GM21529 (cell line): ENCODE data around the gene PLTP.
"Not testable (repeated sequence)": the region's sequence is repeated elsewhere in the genome, so short reads cannot be mapped to it uniquely, and the experiment has no call there.

ENCODE experiments used
- ATAC-seq: cut with Tn5 transposase; IDR thresholded peaks from one replicate; pipeline ENCODE4 v1.9.1; 2021; ENCODE audit not compliant: unreplicated experiment

The PLTP gene

DNA sequence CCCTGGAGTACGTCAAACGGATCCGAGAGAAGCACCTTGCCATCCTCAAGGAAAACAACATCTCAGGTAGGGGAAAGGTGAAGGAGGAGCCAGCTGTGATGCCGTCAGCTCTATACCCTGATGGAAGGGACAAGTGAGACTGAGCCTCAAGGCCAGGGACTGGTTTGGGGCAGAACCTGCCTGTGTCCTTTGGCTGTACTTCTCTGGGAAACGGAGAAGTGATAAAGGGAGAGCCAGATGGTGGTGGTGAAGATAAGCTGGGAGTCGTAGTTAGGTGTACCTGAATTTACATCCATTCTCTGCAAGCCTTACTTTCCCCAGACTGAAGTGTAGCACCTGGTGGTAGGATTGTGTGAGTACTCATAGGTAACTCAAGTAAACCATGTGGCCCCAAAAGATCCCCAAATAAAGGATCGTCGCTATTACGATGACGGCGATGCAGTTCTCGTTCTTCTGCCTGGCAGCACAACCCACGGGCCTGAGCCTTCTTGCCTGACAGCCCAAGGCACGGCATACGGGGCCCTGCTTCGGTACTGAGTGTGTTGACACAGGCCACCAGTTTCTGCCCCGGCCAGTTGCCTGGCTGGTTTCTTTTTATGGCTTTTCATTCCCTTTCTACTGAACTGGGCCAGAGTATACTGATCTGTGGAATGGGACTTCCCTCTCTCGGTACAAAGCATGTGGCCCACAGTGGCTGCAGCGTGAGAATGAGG lies 33.2 kb upstream of the PLTP start:
- no peak for ATAC-seq

DNA sequence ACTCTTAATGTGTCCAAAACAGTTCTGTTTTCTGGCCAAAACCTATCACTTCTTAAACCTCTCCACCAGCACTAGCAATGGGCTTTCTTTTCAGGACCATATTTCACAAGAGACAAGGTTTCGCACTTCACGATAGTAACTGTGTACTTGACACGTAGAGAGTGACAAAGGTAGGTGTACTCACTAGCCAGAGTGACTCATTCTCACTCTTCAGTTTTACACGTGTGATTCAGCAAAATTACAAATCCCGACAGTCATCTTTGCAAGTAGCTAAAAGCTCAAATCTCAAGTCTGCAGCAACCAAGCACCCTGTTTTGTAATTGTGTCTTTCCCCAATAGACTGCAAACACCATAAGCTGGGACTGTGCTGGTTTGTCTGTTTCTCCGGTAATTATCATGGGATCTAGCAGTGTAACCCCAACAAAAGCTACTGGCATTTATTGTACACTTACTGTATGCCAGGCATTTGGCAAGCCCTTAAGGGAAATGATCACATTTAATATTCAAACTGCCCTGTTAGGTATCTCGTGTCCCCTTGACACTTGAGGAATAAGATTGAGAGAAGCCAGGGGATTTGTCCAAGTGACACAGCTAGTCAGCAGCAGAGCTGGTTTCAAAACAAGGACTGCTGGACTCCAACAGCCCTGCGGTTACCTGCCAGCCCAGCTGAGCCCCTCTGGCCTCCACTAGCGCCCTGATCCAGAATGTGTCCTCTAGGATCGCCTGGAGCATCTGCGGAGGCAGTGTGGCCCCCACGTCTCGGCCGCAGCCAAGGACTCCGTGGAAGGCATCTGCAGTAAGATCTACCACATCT lies 32.4 kb upstream of the PLTP start:
- ATAC-seq: no peak

DNA sequence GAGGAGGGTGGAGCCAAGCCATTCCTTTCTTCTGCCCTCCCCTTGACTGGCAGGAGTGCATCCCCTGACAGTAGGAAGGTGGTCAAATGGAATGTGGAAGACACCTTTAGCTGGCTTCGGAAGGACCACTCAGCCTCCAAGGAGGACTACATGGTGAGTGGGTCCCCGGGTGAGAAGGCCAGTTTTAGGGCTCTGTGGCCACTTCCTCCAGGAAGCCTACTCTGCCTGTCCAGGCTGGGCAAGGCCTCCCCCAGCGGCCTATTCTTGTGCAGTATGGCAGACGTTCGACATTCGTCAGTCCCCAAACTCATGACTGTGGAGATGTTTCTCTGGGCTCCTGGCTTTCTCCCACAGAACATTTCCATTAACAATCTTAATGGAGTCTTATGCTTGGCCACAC lies 31.7 kb upstream of the PLTP start:
- no peak for ATAC-seq

DNA sequence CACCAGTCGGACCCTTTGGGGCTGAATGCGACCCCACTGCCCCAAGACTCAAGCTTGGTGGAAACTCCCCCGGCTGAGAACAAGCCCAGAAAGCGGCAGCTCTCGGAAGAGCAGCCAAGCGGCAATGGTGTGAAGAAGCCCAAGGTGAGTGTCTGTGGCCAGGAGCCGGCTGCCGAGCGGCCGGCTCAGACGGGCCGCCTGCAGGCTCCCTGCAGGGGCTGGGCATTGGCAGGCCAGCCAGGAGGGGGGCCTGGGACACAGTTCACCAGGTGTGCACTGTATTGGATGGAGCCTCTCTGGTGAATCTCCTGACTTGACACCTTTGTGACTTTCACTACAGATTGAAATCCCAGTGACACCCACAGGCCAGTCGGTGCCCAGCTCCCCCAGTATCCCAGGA lies 28.5 kb upstream of the PLTP start:
- ATAC-seq: no peak

DNA sequence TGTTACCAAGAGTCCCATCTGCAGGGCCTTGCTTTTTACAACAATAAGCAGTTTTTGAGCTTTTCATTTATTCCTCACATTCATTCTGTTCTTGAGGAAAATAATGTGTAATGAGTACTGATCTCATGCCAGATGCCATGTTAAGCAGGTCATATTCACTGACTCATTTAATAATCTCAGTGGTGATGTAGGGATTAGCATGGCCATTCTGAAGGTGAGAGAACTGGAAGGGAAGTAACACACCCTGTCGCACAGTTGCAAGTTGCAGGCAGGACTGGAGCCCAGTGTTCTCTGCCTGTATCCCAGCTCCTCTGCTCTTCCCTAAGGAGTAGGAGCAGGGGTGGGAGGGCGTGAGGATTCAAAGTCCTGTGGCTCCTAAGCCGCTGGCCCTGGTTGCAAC lies 28.1 kb upstream of the PLTP start:
- no peak for ATAC-seq

DNA sequence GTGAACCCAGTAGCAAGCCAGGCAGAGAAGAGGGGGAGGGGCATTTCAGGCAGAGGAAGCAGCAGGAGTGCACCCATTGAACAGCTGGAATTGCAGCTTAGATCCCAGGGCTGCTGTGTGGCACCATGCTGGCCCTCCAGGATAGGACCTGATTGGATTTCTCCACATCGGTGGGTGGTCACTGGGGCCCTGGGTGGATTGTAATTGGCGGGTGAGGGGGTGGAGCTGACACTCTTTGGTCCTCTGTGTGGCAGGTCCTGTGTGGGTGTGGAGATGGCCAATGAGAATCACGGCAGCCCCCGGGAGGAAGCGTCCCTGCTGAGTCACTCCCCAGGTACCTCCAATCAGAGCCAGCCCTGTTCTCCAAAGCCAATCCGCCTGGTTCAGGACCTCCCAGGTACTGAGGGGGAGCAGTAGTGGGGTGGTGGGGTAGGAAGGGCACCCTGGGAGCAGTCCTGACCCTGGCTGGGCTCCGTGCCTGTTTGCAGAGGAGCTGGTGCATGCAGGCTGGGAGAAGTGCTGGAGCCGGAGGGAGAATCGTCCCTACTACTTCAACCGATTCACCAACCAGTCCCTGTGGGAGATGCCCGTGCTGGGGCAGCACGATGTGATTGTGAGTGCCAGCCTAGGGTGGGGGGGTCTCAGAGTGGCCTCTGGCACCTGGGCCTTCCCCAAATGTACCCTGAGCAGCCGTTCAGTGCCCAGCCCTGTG lies 26.9 kb upstream of the PLTP start:
- ATAC-seq: no peak

DNA sequence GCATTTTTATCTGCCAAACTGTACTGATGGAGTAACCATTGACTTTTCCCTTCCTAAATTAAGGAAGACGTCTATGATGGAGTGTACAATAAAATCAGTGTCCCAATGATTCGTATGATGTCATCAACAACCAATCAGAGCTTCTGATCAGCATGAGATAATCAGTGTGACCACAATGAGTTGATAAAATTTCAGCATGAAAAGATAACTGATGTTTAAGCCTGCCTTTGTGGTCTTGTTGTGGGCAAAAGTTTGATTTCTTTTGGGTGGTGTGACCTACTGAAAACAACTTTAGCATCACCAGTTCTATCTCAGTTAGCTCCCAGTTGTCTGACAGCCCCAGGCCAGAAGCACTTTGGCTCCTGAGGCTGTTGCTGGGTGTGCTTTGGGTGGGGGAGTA lies 25.8 kb upstream of the PLTP start:
- no peak for ATAC-seq

DNA sequence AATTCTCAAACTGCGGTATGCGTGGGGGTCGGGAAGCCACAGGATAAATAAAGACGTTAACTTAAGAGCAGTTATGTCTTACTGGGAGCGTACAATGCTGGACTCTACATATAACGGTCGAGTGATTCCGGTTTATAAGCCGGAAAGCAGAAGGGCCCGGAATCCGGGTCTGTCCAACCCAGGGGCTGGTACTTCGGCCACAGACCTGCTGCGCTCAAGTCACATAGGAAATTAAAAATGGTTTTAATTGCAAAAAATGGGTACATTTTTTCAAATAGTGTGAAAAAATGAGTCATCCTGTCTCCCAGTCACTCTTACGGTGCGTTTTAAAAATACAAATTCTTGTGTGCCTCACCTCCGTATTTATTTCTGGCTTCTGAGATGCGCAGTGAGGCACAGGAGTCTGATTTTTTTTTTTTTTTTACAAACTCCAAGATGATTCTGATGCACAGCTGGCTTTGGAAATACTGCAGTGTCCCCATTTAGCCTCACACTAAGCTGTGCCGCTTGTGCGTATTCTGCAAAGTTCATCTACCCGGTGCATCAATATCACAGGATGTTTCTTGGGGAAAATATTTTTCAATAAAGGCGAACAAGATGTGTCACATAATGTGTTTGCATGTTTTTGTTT lies 23.6 kb upstream of the PLTP start:
- ATAC-seq: peak; percentile 13

DNA sequence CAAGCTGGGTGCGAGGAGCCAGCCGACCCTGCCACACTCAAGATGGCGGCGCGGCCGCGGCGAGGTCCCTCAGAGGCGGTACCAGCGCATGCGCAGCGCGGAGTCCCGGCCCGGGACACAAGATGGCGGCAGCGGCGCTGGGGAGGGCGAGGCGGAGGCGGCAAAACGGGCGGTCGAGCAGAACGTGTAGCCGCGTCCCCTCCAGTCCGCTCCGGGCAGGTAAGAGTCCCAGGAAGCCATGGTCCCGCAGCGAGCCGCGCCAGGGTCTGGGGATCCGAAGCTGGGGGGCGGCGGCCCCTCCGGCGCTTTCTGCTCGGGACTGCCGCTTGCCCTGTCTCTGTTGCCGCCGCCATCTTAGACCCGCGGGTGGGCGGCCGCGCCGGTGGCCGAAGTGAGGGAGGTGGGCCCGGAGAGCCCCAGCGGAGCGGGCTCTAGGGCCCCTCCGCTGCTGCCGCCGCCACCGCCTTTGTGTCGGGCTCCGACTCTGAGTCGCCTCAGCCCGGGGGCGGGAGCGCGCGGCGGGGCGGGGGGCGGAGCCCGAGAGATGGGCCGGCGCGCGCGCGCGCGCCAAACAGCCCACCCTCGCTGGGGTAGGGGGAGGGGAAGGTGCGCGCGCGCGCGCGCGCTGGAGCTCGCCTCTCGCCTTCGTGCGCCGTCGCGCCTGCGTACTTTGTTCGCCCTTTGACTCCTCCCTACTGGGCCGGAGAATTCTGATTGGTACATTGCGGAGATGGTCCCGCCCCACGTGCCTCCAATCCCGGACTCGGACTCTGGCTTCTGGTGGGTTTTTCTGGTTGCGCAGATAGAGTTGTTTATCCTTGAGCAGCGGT lies 22.8 kb upstream of the PLTP start, which contains the start of gene PCIF1:
PCIF1 (plus strand) TSS at position 98 of the 830 bp plus-strand sequence. CDS start 4,317 bp downstream, outside the sequence.
- ATAC-seq: peak; percentile 69

DNA sequence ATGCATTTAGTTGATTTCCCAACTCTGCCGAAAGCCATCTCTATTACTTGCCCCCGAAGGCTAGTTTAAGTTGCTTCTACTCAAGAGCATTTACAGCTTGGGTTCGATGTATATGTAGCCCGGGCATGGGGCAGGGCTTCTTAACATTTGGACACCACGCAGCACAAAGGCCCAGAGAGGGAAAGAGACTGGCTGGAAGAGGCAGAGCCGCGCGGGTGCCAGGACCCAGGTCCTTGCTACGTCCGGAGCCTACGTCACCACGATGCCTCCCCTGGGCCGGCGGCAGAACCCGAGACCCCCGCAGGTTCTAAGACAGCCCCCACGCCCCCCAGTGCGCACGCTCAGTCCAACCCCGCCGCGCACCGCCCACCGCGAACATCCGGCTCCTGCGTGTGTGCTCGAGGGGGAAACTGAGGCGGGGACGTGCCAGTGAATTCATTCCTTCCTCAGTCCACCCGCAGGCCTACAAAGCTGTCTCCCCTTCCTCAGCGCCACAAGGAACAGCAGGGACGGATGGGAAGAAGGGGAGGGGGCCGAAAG lies 22.2 kb upstream of the PLTP start:
- peak; percentile 27 for ATAC-seq

DNA sequence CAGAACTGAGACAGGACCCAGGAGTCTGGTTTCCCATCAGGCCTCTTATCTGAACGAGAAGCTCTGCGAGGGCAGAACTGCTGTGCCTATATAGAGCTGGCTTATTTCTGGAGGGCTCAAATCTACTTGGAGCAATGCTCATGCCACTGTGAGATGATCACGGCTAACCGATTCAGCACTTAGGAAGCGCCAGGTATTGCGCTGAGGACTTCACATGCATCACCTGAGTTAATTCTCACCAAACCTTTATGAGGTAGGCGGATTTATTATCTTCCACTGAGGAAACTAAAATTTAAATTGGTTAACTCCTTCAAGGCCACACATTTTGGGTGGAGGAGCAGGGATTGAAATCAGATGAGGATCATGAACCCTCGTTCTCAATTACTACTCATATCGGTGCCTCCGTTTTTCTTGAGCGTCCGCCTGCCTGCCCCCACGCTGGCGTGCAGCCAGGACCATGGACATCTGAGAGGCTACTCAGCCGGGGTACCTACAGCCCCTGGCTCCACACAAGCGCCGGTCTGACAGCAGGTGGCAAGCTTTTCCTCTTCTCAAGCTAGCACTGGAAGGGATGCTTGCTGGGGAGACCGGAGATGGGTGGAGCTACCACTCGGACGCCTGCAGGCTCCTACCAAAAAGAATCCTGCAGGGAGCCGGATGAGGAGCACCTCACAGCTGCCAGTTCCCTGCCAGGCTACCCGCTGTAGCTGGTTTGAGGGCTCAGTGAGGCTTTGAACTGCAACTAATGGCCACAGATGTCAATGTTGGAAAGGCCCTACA lies 21.5 kb upstream of the PLTP start:
- peak; percentile 33 for ATAC-seq

DNA sequence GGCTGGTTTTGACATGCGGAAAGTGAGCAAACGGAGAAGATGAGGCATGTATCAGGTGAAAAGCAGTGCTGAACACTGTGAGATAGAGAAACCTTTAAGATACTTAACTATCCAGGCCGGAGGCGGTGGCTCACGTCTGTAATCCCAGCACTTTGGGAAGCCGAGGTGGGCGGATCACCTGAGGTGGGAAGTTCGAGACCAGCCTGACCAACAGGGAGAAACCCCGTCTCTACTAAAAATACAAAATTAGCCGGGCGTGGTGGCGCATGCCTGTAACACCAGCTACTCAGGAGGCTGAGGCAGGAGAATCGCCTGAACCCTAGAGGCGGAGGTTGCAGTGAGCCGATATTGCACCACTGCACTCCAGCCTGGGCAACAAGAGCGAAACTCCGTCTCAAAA lies 19.7 kb upstream of the PLTP start:
- not testable (repeated sequence) for ATAC-seq

DNA sequence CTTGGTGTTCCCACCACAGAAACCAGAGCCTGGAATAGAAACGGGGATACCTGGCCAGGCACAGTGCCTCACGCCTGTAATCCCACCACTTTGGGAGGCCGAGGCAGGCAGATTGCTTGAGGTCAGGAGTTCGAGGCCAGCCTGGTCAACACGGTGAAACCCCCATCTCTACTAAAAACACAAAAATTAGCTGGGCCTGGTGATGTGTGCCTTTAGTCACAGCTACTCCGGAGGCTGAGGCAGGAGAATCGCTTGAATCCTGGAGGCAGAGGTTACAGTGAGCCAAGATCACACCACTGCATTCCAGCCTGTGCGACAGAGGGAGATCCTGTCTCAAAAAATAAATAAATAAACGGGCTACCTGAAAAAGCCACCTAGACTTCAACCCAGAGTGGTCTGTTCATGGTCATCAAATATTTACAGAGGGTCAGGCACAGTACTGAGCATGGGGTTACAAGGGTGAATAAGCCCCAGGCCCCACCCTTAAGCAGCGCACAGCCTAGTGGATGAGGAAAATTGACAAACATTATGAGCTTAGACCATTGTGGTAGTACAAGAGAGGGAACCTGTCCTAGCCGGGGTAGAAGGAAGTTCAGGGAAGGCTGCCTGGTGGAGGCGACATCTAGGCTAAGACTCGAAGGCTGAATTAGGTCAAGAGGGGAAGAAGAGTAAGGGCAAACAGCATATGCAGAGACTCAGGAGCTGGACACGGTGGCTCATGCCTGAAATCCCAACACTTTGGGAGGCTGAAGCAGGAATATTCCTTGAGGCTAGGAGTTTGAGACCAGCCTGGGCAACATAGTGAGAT lies 15.3 kb upstream of the PLTP start:
- no peak for ATAC-seq

DNA sequence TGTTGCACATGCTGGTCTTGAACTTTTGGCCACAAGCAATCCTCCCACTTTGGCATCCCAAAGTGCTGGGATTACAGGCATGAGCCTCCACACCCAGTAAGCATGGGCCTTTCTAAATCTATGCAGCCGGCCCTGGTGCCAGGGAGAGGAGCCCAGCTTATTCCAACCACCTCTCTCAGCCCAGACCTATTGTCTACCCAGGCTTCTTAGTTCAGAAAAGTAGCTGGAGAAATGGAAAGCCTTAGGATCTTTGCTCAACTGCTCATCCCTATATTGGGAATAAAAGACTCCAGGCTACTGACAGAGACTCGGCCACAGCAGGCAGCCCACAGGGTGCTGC lies 14.7 kb upstream of the PLTP start:
- no peak for ATAC-seq

DNA sequence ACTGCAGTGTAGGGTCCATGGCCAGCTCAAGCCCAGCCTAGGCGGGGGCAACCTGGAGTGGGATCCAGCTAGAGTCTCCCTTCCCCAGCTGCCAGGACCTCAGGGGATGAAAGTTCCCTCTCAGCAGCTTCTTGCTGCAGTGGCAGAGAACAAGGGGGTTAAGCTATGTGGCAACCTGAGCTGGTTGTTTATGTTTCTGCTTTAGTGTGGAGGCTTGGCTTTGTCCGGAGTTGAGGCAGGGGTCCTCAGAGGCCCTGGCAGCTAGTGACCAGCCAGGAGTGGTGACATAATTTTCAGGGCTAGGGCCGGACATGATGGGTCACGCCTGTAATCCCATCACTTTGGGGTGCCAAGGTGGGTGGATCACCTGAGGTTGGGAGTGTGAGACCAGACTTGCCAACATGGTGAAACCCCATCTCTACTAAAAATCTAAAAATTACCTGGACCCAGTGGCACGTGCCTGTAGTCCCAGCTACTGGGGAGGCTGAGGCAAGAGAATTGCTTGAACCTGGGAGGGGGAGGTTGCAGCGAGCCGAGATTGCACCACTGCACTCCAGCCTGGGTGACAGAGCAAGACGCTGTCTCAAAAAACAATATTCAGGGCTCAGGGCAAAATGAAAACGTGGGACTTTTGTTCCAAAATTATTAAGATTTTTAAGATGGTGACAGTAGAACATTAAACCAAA lies 14.0 kb upstream of the PLTP start:
- no peak for ATAC-seq

DNA sequence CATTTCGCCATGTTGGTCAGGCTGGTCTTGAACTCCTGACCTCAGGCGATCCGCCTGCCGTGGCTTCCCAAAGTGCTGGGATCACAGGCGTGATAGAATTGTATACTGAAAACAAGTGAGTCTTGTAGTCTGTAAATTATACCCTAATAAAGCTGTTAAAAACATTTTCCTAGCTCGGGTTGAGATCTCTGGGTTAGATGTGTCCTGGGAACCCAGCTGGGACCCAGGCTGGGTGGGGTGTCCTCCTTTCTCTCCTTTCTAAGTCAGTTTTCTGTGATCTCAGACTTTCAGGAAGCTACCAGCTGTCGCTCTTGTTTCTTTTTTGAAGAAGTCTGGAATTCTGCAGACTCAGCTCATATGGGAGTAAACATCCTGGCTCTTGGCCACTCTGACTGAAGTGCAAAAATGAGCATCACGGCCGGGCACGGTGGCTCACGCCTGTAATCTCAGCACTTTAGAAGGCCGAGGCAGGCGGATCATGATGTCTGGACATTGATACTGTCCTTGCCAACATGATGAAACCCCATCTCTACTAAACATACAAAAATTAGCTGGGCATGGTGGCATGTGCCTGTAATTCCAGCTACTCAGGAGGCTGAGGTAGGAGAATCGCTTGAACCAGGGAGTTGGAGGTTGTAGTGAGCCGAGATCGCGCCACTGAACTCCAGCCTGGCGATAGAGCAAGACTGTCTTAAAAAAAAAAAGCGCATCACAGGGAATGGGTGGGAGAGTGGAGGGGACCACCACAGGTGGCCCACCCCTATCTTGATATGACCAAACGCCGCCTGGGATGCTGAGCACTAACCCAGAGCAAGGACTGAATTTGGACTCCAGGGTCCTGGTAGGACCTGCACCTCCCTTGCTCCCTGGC lies 12.7 kb upstream of the PLTP start:
- no peak for ATAC-seq
